Stimulated activated CD8-positive, alpha-beta memory T cell treated with anti-CD3 and anti-CD28 coated beads, Interleukin-4, amount 100 ng/mL, for 4 hours (primary cell): ENCODE measurements around the gene TTLL8.
"Not testable (repeated sequence)": the region's sequence is repeated elsewhere in the genome, so short reads cannot be mapped to it uniquely, and the experiment has no call there.

Experiments
- DNase-seq, 2 donors: peaks; one replicate each; pipeline ENCODE4 v3.0.0-alpha.2; 2020; ENCODE audit warnings: low read depth in 2 of 2, low spot score in 1 of 2

The TTLL8 gene

GRCh38 chr22:50058061-50058905 is at the start of gene TTLL8:
TSS of gene TTLL8 (minus strand) at chr22:50058298.
- no peak for DNase-seq

- DNase-seq, result no peak
These were observed 49.4 kb upstream of the TTLL8 start for GRCh38 chr22:50107529-50107928.

GRCh38 chr22:50105208-50106100 is 47.4 kb upstream of the TTLL8 start:
- no peak for DNase-seq

- DNase-seq, result no peak
These were observed 46.0 kb upstream of the TTLL8 start for GRCh38 chr22:50104141-50104544.

GRCh38 chr22:50102946-50103345 is 44.8 kb upstream of the TTLL8 start:
- DNase-seq, result no peak

GRCh38 chr22:50101870-50102565 is 43.9 kb upstream of the TTLL8 start:
- DNase-seq, result no peak

- no peak for DNase-seq
These were observed 40.0 kb upstream of the TTLL8 start for GRCh38 chr22:50098052-50098451.

- no peak for DNase-seq
These were observed 34.2 kb upstream of the TTLL8 start for GRCh38 chr22:50092342-50092741.

- DNase-seq, result no peak
These were observed 33.1 kb upstream of the TTLL8 start for GRCh38 chr22:50091092-50091768.

- no peak for DNase-seq
These were observed 32.3 kb upstream of the TTLL8 start for GRCh38 chr22:50090412-50090714.

GRCh38 chr22:50089682-50090411 is 31.7 kb upstream of the TTLL8 start, which contains the start of gene MOV10L1:
TSS of gene MOV10L1 (plus strand) at chr22:50090006. CDS start at chr22:50090089, 83 bp downstream.
- no peak for DNase-seq

GRCh38 chr22:50089231-50089630 is 31.1 kb upstream of the TTLL8 start:
- no peak for DNase-seq

- no peak for DNase-seq
These were observed 30.0 kb upstream of the TTLL8 start for GRCh38 chr22:50088096-50088495.

GRCh38 chr22:50087646-50088045 is 29.5 kb upstream of the TTLL8 start:
- no peak for DNase-seq

- not testable (repeated sequence) for DNase-seq
These were observed 28.9 kb upstream of the TTLL8 start for GRCh38 chr22:50086975-50087374.

GRCh38 chr22:50086526-50086925 is 28.4 kb upstream of the TTLL8 start:
- no peak for DNase-seq

- no peak for DNase-seq
These were observed 27.3 kb upstream of the TTLL8 start, which contains the start of gene MLC1 for GRCh38 chr22:50085211-50085972. TSS of gene MLC1 (minus strand) at chr22:50085426. CDS start at chr22:50084902, 524 bp downstream.

- DNase-seq, result no peak
These were observed 26.5 kb upstream of the TTLL8 start for GRCh38 chr22:50084614-50085021.

GRCh38 chr22:50084080-50084477 is 26.0 kb upstream of the TTLL8 start:
- DNase-seq, result no peak
